Type B pancreatic cell (in vitro differentiated cells): ENCODE measurements around the gene KCNF1. TPM values are rescaled to one million over a fixed set of nuclear protein-coding genes. Genes with fewer than 3 reads are reported as not detected.

Experiments
- DNase-seq: peaks from one replicate; pipeline ENCODE4 v3.0.0; 2021; ENCODE audit warnings: mixed read lengths; ENCODE audit not compliant: unreplicated experiment; ENCODE audit errors: extremely low spot score
- H3K27ac Mint-ChIP-seq: 2 replicates; pipeline ENCODE4 v1.8.0; 2021; ENCODE audit warnings: mild to moderate bottlenecking, mixed read lengths
- H3K27me3 Mint-ChIP-seq: 2 replicates; pipeline ENCODE4 v1.8.0; 2021; ENCODE audit warnings: mixed read lengths
- H3K36me3 Mint-ChIP-seq: 2 replicates; pipeline ENCODE4 v1.8.0; 2021; ENCODE audit warnings: mixed read lengths
- H3K4me1 Mint-ChIP-seq: one replicate; pipeline ENCODE4 v1.8.0; 2021; ENCODE audit warnings: mixed read lengths; ENCODE audit not compliant: unreplicated experiment
- H3K4me3 Mint-ChIP-seq: 2 replicates; pipeline ENCODE4 v1.8.0; 2021; ENCODE audit warnings: mild to moderate bottlenecking, mixed read lengths
- H3K9me3 Mint-ChIP-seq: 2 replicates; pipeline ENCODE4 v1.8.0; 2021; ENCODE audit warnings: mixed read lengths
- total RNA-seq: library from RNA; stranded (reverse); gene quantifications from 2 replicates; pipeline ENCODE4 v1.2.1, GENCODE V29; 2021; ENCODE audit warnings: low replicate concordance
- TF ChIP-seq, protein P1 (sequence below): fragments of 200-600 bp; sonication (generic); conservative IDR thresholded peaks from 2 replicates; pipeline ENCODE4 v1.5.0; 2021; ENCODE audit warnings: antibody characterized with exemption, mild to moderate bottlenecking

Gene KCNF1
- total RNA-seq, 1 donor from 2014 or later = 3.6 TPM

DNA sequence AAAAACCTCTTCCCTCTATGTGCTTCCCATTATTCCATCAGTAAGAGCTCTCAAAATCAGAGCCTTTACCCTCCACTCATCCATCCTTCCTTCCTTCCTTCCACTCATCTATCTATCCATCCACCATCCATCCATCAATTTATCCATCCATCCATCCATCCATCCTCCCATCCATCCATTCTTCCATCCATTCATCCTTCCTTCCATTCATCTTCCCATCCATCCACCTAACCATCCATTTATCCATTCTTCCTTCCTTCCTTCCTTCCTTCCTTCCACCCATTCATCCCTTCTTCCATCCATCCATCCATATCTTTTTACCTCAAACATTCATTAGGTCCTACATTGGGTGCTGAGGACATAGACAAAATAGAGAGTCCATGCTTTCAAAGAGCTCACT, 19.4 kb upstream of the KCNF1 start:
- H3K4me1 Mint-ChIP-seq = peaks cover 13% of the 10 kb centered on the region
- peaks cover 48% of the 10 kb centered on the region for H3K27me3 Mint-ChIP-seq

DNA sequence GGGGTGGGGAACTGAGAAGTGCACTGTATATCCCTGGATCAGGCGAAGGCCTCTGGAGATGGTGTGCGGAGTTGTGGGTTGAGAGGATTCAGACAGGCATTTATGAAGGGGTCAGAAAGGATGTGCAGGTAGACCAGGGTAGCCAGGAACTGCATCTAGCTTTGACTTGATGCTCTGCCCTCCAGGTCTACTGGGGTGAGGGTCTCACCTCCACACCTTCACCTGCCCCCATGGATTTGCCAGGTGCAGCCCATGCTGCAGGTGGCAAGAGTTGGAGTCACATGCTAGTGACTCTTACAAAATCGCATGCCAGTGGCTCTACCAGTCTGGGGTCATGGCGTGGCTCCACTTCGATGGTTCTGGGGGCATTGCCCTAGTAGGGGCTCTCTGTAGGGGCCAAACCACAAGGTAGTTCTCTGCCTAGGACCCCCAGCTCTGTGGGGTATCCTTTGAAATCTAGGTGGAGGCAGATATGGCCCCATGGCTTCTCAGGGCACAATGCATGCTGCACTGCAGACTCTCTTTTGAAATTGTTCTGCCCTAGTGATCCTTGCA, 18.9 kb upstream of the KCNF1 start:
- peaks cover 8% of the 10 kb centered on the region for H3K4me1 Mint-ChIP-seq
- H3K4me3 Mint-ChIP-seq = no peak overlapping the region
- TF ChIP-seq, protein P1, sequence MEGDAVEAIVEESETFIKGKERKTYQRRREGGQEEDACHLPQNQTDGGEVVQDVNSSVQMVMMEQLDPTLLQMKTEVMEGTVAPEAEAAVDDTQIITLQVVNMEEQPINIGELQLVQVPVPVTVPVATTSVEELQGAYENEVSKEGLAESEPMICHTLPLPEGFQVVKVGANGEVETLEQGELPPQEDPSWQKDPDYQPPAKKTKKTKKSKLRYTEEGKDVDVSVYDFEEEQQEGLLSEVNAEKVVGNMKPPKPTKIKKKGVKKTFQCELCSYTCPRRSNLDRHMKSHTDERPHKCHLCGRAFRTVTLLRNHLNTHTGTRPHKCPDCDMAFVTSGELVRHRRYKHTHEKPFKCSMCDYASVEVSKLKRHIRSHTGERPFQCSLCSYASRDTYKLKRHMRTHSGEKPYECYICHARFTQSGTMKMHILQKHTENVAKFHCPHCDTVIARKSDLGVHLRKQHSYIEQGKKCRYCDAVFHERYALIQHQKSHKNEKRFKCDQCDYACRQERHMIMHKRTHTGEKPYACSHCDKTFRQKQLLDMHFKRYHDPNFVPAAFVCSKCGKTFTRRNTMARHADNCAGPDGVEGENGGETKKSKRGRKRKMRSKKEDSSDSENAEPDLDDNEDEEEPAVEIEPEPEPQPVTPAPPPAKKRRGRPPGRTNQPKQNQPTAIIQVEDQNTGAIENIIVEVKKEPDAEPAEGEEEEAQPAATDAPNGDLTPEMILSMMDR = no peak
- peaks cover 48% of the 10 kb centered on the region for H3K27me3 Mint-ChIP-seq
- peak; percentile 32 for DNase-seq
- H3K27ac Mint-ChIP-seq = no peak overlapping the region
- H3K9me3 Mint-ChIP-seq = peaks cover 4% of the 10 kb centered on the region
- no peaks in the 10 kb centered on the region for H3K36me3 Mint-ChIP-seq

More for the DNA sequence above, 19.4 kb upstream of the KCNF1 start:
- Mint-ChIP-seq H3K9me3 (peaks cover 4% of the 10 kb centered on the region), H3K36me3 (no peaks in the 10 kb centered on the region), H3K27ac (no peak overlapping the region), H3K4me3 (no peak overlapping the region)
- no peak for DNase-seq
- TF ChIP-seq, protein P1 = no peak

DNA sequence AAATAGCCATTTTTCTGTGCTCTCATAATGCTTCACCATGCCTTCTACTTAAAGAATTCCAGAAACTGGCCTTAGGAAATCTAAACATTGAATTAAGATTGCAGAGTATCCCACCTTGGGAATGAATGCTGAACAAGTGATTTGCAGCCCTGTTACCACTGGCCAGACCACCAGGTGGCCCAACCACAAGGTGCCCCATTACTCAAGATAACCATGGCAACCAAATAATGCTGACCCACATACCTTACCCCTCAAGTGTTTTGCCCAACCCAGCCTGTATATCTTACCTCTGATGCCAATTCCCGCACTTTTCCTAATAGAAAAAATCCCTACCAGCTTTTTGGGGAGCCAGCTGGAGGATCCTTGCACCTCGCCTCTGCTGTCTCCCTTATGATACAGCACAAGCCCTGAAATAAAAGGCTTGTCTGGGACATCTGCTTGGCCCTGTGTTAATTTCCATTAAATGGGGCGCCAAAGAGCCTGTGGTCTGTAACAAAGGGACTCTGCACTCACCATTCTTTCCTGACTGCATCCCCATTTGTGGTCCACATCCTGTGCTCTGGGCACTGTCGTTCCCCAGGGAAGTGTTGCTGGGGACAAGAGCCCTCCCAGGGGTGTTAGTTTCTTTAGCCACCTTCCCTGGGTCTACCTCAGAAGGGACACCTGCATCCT, 17.3 kb upstream of the KCNF1 start:
- peaks cover 47% of the 10 kb centered on the region for H3K27me3 Mint-ChIP-seq
- H3K9me3 Mint-ChIP-seq = peaks cover 4% of the 10 kb centered on the region
- no peak overlapping the region for H3K27ac Mint-ChIP-seq
- TF ChIP-seq, protein P1 = no peak
- DNase-seq = peak; percentile 11
- no peak overlapping the region for H3K4me3 Mint-ChIP-seq
- H3K36me3 Mint-ChIP-seq = no peaks in the 10 kb centered on the region
- peaks cover under 1% of the 10 kb centered on the region for H3K4me1 Mint-ChIP-seq

DNA sequence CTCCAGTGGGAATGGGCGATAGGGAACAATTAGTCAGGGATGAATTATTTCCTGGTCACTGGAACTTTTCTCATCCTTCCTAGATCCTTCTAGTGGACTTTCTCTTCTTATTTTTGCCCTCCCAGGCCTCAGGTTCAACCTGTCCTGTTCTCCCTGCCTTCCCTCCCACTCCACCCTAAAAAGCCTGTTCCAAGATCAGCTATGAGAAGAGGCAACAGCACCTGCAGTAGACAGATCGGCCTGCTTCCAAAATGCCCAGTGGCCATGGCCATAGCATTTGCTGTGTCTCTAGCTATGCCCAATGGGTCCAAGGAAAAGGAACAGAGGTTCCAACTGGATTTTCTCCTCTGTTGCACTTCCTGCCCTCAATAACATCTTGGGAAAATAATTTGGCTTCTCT, 16.5 kb upstream of the KCNF1 start:
- peaks cover 4% of the 10 kb centered on the region for H3K9me3 Mint-ChIP-seq
- DNase-seq = no peak
- H3K27ac Mint-ChIP-seq = no peak overlapping the region
- H3K4me3 Mint-ChIP-seq = no peak overlapping the region
- peaks cover 2% of the 10 kb centered on the region for H3K4me1 Mint-ChIP-seq
- H3K36me3 Mint-ChIP-seq = no peaks in the 10 kb centered on the region
- TF ChIP-seq, protein P1 = no peak
- H3K27me3 Mint-ChIP-seq = peaks cover 44% of the 10 kb centered on the region

DNA sequence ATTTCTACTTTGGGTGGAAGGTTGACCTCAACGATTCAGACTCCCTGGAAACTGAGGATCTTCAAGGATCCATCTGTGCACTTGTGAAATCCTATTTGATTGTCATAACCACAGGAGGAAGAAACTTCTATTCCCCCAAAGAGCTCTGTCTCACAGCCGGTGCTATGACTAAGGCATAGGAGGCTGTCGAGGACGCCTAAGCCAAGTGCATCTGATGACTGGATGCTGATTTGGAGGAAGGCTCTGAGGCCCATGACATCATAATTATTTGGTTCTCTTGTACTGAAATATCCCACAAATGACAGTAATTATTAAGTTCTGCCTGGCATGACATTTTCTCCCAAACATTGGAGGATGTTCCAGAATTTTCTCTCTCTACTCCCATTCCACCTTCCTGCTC, 13.8 kb upstream of the KCNF1 start:
- Mint-ChIP-seq H3K9me3 (peaks cover 4% of the 10 kb centered on the region), H3K27ac (no peak overlapping the region), H3K36me3 (no peaks in the 10 kb centered on the region), H3K4me1 (peaks cover 7% of the 10 kb centered on the region), H3K4me3 (no peak overlapping the region), H3K27me3 (peaks cover 30% of the 10 kb centered on the region)
- DNase-seq = no peak
- TF ChIP-seq, protein P1 = no peak
